GM18508 (cell line): Measurements from ENCODE around the gene GPR61.

Experiments
- ATAC-seq: cut with Tn5 transposase; IDR thresholded peaks from one replicate; pipeline ENCODE4 v1.9.1; 2021; ENCODE audit warnings: moderate number of reproducible peaks; ENCODE audit not compliant: insufficient read depth, unreplicated experiment

Gene GPR61

DNA sequence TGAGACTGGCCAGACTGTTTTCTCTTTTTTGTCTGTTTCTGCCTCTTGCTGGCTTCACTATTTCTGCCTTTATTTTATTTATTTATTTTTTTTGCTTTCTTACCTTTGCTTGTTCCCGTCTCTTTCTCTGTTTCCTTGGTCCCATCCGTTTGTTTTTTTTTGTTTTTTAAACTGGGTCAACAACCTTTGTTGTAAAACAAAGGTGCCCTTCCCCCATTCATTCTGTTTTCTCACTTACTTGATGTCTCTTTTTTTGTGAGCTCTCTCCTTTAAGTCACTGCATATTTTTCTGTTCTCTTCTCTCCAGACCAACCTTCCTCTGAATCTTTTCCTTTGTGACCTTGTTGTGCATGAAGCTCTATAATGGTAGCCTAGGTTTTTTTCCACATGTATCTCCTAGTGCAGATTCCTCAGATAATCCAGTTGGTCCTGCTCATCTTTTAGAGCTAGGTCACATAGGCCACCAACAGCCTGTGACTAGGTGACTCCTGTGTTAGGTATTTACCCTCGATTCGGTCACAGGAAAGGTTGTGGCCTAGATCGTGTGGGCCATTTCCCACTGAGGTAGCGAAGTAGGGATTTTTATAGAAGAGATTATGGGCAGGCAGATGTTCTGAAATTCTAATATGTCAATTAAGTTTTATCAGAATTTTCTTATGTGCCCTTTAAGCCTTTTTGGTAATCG, 24.7 kb downstream of the GPR61 start:
- ATAC-seq: no peak

DNA sequence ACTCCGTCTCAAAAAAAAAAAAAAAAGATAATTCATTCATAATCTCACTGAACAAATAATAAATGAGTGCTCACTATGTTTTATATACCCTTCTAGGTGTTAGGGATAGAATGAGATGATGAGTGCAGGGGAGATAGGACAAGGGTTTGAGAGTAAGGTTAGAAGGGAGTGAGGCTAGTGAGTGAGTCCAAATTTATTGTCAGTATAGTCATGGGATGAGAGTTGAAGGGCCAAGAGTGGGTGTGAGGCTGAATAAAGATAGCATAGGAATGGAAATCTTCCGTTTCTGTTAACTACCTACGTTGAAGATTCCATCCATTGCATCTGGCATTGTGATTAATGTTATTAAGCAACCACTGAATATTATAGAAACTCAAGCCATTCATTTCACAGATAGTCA, 25.6 kb downstream of the GPR61 start:
- no peak for ATAC-seq

DNA sequence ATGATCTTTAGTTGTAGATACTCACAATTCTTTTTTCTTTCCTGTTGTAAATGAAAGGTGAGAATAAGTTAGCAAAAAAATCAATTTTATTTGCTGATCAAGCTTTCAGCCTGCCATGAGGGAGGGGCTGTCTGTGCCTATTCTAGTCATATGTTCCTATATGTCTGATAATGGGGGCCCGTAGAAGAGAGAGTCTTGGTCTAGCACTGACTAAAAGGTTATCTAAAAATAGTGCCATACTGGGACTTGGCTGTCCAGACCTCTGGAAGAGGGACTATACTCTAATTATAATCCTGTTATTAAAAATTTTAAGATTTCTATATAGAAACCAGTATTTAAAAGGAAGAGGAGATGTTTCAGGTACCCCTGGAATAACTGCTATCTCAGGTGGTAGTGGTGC, 27.3 kb downstream of the GPR61 start:
- ATAC-seq: no peak

DNA sequence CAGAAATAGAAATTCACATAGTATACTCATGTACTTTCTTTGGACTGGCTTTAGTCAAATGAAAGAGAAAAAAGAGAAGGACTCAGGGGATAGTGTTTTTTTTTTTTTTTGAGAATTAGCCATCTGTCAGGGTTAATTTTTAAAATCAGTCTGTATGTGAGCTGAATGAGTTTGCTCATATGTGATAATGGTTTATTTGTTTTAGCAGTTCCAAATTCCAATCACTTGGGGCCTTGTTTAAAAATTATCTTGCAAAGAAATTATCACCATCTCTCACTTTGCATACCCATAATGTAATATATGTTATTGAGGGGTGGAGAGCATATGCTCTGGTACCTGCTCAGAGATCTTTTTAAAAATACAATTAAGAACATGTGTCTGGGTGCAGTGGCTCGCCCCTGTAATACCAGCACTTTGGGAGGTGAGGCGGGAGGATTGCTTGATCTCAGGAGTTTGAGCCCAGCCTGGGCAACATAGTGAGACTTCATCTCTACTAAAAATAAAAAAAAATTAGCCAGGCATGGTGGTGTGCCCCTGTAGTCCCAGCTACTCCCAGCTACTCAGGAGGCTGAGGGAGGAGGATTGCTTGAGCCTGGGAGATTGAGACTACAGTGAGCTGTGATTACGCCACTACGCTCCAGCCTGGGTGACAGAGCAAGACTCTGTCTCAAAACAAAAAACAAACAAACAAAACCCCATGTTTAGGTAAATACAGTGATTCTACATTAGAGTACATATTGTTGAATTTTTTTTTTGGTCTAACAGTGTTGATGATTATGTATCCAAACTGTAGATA, 28.4 kb downstream of the GPR61 start:
- ATAC-seq: no peak

DNA sequence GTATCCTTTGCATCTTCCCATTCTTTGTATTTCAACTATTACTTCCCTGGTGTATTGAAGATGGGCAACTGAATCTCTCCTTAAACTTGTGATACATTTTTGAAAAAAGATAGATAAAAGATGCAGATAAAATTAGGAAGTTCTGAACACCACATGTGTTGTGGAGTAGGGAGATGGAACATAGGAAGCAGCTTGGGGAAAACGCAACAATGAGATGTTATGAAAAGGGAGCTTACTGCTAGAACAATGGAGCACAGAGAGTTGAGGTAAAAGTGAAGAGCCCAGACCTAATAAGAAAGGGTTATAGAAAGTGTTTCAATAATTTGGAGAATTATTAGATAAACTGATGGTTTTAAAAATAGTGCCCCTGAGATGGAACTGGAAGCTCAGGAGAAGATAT, 29.7 kb downstream of the GPR61 start:
- no peak for ATAC-seq

DNA sequence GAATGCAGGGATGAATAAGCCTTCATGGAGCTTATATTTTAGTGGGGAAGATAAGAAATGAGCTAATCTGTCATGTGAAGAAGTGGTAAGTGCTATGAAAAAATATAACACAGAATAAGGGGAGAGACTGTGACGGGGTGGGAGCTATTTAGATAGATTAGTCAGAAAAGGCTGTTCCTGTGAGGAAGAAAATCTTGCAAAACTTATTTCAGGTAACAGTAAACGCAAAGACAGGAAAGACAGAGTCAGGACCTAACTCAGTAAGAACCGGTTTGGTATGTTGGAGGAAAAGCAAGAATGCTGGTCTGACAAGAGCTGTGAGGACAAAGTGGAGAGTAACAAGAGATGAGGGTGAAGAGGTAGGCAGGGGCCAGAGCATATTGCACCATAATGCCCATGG, 30.7 kb downstream of the GPR61 start:
- no peak for ATAC-seq

DNA sequence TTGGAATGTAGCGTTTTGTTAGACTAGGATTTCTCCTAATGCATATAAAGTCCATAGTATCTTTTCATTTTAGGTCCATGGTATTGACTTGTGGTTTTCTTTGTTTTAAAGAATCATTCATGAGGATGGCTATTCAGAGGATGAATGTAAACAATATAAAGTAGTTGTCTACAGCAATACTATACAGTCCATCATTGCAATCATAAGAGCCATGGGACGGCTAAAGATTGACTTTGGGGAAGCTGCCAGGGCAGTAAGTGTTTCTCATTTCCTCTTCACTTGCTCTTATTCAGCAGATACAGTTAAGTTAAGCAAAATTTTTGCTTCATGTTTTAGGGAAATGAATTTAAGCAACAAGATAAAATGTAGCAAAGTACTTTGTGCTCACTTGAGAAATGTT, 34.1 kb downstream of the GPR61 start:
- ATAC-seq: no peak

DNA sequence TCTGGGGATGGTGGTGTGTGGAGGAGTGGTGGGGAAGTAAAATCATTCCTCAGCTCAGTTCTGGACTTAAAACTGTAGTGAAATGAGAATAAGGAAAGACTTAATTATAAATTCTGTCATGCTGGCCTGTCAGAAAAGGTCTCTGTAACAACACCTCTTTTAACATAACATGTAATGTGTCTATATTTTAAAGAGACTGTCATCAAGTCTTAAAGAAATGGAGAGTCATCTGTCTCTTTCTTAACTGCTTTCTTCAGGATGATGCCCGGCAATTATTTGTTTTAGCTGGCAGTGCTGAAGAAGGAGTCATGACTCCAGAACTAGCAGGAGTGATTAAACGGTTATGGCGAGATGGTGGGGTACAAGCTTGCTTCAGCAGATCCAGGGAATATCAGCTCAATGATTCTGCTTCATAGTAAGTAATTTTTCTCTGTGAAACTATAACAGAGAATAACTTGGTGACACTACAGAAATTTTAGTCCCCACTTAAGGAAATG, 39.3 kb downstream of the GPR61 start:
- no peak for ATAC-seq

DNA sequence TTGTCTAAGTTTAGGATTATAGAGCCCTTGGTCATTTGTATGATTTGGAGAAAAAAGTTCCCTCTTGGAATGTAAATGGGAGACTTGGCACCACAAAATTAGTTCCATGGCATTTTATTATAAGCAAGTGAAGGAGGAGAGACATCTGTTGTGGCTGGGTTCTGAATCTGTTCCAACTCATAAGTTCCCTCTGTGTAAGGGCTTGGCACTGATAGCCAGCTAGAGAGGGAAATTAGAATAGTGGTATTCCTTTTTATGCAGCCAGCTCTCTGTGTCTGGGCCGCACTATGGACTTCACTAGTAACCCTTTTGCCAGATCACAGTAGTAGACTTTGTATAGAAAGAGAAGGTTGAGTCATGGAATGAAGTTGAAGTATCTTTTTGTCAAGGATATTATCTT, 39.8 kb downstream of the GPR61 start:
- no peak for ATAC-seq

DNA sequence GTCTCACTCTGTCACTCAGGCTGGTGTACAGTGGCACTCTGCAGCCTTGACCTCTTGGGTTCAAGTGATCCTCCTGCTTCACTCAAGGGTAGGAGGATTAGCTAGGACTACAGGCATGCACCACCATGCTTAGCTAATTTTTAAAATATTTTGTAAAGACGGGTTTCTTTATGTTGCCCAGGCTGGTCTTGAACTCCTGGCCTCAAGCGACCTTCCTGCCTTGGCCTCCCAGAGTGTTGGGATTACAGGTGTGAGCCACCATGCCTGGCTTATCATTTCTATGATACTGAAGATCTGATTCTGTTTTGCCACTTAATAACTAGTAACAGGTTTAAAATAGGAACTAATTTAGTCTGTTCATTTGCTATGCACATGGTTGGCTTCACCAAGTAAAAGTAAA, 42.3 kb downstream of the GPR61 start:
- no peak for ATAC-seq

DNA sequence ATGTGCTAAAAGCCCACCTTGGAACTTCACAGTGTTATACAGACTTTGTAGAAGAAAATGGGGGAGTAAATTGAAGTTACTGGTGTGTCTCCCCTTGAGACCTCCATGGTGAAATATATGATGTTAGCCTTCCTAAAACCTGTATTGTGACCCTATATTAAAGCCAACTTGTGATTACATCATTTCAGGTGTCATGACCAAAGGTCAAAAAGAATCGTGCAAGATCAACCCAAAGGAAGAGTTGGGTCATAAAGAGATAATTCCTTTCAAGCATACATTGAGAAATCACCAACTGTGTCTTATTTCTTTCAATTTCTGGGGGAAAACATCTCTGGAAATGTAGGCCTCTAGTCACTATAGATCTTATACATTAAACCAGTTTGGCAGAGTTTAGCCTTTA, 45.1 kb downstream of the GPR61 start:
- ATAC-seq: no peak

DNA sequence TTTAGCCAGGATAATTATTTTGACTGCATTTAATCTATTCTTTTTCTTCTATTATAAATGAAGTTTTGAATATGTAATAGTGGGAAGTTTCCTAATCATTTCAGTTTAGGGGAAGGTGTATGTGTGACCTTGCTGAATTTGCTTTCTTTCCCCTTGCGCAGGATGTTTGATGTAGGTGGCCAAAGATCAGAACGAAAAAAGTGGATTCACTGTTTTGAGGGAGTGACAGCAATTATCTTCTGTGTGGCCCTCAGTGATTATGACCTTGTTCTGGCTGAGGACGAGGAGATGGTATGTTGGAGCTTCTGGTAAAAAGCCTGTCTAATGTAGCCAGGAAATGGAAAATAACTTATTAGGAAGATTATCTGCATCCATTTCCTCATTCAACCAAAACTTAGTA, 46.4 kb downstream of the GPR61 start:
- ATAC-seq: no peak

DNA sequence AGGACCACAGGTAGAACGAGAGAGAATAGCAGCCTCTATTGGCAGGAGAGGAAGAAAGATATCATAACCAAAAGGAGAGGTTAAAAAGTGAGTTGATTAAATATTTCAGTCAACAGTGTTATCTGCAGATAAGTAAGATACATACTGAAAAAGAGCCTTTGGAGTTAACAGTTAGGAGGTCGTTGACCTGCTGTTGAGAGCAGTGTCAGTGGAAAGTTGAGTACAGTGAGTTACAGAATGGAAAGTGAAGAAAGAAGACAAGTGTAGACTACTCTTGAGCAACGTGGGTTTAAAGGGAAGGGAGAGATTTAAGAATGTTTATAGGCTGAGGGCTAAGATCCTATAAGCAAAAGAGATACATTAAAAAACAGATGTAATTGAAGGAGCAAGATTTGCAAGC, 49.5 kb downstream of the GPR61 start:
- ATAC-seq: no peak

DNA sequence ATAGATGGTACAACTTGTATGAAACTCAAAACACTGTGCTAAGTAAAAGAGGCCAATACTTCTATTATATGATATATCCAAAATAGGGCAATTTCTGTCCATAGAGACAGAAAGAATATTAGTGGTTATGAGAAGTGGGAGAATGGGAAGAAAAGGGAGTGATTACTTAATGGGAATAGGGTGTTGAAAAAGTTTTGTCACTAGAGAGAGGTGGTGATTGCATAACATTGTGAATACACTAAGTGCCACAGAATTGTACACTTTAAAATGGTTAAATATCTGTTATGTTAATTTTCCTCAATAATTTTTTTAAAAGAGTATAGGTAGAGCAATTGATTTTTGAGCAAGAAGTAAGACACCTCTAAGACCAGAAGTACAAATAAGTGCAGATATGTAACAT, 50.0 kb downstream of the GPR61 start:
- no peak for ATAC-seq

DNA sequence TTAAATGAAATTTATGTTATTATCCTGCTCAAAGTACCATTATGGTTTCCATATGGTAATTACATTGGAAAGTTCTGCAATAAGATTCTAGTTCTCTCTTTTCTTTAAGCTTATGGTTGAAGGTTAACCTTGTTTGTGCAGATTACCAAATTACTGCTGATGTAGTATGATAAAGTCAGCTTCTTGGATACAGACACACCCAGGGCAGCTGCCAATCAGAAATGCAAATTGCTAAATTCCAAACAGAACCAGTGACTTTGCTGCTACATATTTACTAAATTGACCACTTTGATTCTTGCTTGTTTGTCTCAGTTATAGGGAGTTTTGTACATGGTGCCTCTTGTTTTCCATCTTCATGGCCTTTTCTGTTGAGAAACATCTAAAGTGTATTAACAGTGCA, 53.2 kb downstream of the GPR61 start:
- no peak for ATAC-seq

DNA sequence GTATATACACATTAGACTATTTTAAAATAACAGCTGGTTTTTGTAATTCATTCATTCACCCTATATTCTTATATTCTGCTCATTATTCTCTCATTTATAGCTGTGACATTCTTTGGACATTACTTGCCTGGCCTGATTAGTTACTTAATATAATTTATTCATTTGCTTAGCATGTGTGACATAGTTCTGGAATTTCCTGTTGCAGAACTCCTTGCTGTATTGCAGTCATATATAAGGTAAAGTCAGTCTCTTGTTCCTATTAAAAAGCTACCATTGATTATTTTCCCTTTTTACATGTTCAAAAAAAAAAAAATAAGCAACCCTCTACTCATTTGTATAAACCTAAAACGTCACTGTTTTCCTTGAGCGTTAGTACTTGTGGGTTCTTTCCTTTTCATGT, 55.9 kb downstream of the GPR61 start:
- ATAC-seq: no peak
